HepG2 (cell line): ENCODE measurements around the gene WNT1. TPM values are rescaled to one million over a fixed set of nuclear protein-coding genes. Genes with fewer than 3 reads are reported as not detected.

Experiments
- ATAC-seq: fragments of 200-7000 bp; cut with Tn5 transposase; 3 replicates; pipeline ENCODE4 v1.9.1; 2020; ENCODE audit warnings: mild to moderate bottlenecking, moderate library complexity
- BruUV-seq: library from RNA; stranded (reverse); fragments of 400-500 nt; replicated peaks from 2 replicates; lab custom pipeline; 2021; lab: Mats Ljungman, UMichigan
- CTCF ChIA-PET: fragments of 300-600 bp; formaldehyde crosslinking; extraction: SDS; loops from one replicate; lab custom pipeline; 2021; ENCODE audit warnings: low total read pairs, inconsistent platforms, low intra/inter-chr PET ratio; lab: Yijun Ruan, JAX
- POLR2A ChIA-PET: fragments of 350-600 bp; sonication (Branson Sonifier 250); formaldehyde crosslinking; loops from one replicate; lab custom pipeline; 2020; ENCODE audit warnings: antibody characterized with exemption, inconsistent platforms; lab: Yijun Ruan, JAX
- DNase-seq: peaks from one replicate; pipeline ENCODE4 v3.0.0-alpha.2; 2015; ENCODE audit warnings: low spot score
- FAIRE-seq: peaks from 3 replicates; lab custom pipeline; 2011; peaks lifted over from hg19 to GRCh38; lab: Jason Lieb, UNC
- H2AFZ ChIP-seq: one replicate; pipeline ENCODE4 v1.6.1; 2011; ENCODE audit warnings: low read length, inconsistent platforms
- H3K27ac ChIP-seq: fragments of 300-600 bp; 3 replicates; pipeline ENCODE4 v1.8.0; 2011; ENCODE audit warnings: mixed run types, mild to moderate bottlenecking, mixed read lengths, low read length, inconsistent platforms; ENCODE audit not compliant: insufficient read depth; ENCODE audit errors: extremely low read length
- H3K27me3 ChIP-seq, 2 experiments: fragments of 200-600 bp in 1 of 2; 2 replicates in 1 of 2; 3 replicates in 1 of 2; pipeline versions ENCODE4 v1.6.0 to v1.8.0; 2011; ENCODE audit warnings: low read length in 2 of 2, mild to moderate bottlenecking in 2 of 2, moderate library complexity in 2 of 2, inconsistent platforms in 1 of 2; ENCODE audit not compliant: insufficient read depth in 2 of 2, control insufficient read depth in 1 of 2
- H3K36me3 ChIP-seq, 2 experiments: fragments of 200-600 bp in 1 of 2; replicated peaks in 1 of 2; 2 replicates in 1 of 2; 3 replicates in 1 of 2; pipeline versions ENCODE4 v1.5.1 to v1.8.0; 2011; ENCODE audit warnings: low read length in 2 of 2, inconsistent platforms in 1 of 2; ENCODE audit not compliant: insufficient read depth in 2 of 2, control insufficient read depth in 1 of 2
- H3K4me1 ChIP-seq: 2 replicates; pipeline ENCODE4 v1.5.1; 2012; ENCODE audit warnings: low read length, inconsistent platforms; ENCODE audit not compliant: insufficient read depth
- H3K4me2 ChIP-seq: 2 replicates; pipeline ENCODE4 v1.6.0; 2011; ENCODE audit warnings: low read depth, low read length, inconsistent platforms
- H3K4me3 ChIP-seq, 3 experiments: fragments of 200-600 bp in 1 of 3; sonication (generic), shearing (Covaris generic) in 1 of 3; replicated peaks in 1 of 3; 2 replicates each; pipeline ENCODE4 v1.5.1; 2011 to 2016; ENCODE audit warnings: low read length in 3 of 3, inconsistent platforms in 2 of 3, low read depth in 2 of 3, mild to moderate bottlenecking in 2 of 3, control low read depth in 1 of 3, mixed read lengths in 1 of 3; ENCODE audit not compliant: insufficient read depth in 1 of 3
- H3K79me2 ChIP-seq: one replicate; pipeline ENCODE4 v1.6.1; 2011; ENCODE audit warnings: low read length, inconsistent platforms; ENCODE audit not compliant: insufficient read depth
- H3K9ac ChIP-seq: 2 replicates; pipeline ENCODE4 v1.6.0; 2011; ENCODE audit warnings: mild to moderate bottlenecking, low read depth, low read length, inconsistent platforms; ENCODE audit not compliant: insufficient read depth
- H3K9me3 ChIP-seq: 2 replicates; pipeline ENCODE4 v1.5.1; 2012; ENCODE audit warnings: mild to moderate bottlenecking, low read length
- H4K20me1 ChIP-seq: 2 replicates; pipeline ENCODE4 v1.6.0; 2011; ENCODE audit warnings: inconsistent platforms, mild to moderate bottlenecking, low read length, moderate library complexity; ENCODE audit not compliant: insufficient read depth
- HMGXB3 ChIP-seq: sonication (generic); formaldehyde crosslinking; IDR thresholded peaks from 2 replicates; pipeline ENCODE4 v1.4.0; 2020; ENCODE audit warnings: missing genetic modification reagents, borderline replicate concordance
- MTA1 ChIP-seq: sonication (generic); formaldehyde crosslinking; IDR thresholded peaks from 2 replicates; pipeline ENCODE4 v1.4.0; 2020; ENCODE audit warnings: missing genetic modification reagents, mild to moderate bottlenecking, borderline replicate concordance
- MYPOP ChIP-seq: sonication (generic); formaldehyde crosslinking; IDR thresholded peaks from 2 replicates; pipeline ENCODE4 v1.8.1; 2023; ENCODE audit warnings: mild to moderate bottlenecking, moderate library complexity, missing genetic modification reagents
- NR2F6 ChIP-seq, 2 experiments: IDR thresholded peaks; 2 replicates each; pipeline ENCODE4 v1.6.1; 2016; ENCODE audit warnings: antibody characterized with exemption in 1 of 2, mild to moderate bottlenecking in 1 of 2
- TCF12 ChIP-seq, 2 experiments: fragments of 450-650 bp in 1 of 2; sonication (generic) in 1 of 2; formaldehyde crosslinking in 1 of 2; IDR thresholded peaks; 2 replicates each; pipeline versions ENCODE4 v1.6.1 to v1.8.0; 2017 to 2022; ENCODE audit warnings: antibody characterized with exemption in 1 of 2, mild to moderate bottlenecking in 1 of 2, missing genetic modification reagents in 1 of 2, moderate library complexity in 1 of 2
- TEAD3 ChIP-seq: optimal IDR thresholded peaks from 2 replicates; pipeline ENCODE3; 2016; ENCODE audit warnings: borderline replicate concordance
- YY1 ChIP-seq: IDR thresholded peaks from 2 replicates; pipeline ENCODE4 v1.6.1; 2011; ENCODE audit warnings: low read length, low read depth, moderate library complexity, mild to moderate bottlenecking; ENCODE audit not compliant: insufficient read depth, insufficient replicate concordance
- ZNF576 ChIP-seq: sonication (generic); formaldehyde crosslinking; IDR thresholded peaks from 2 replicates; pipeline ENCODE4 v1.4.0; 2020; ENCODE audit warnings: mild to moderate bottlenecking, missing genetic modification reagents
- ZNF749 ChIP-seq: sonication (generic); formaldehyde crosslinking; IDR thresholded peaks from 2 replicates; pipeline ENCODE4 v1.8.0; 2022; ENCODE audit warnings: mild to moderate bottlenecking, missing genetic modification reagents, moderate library complexity, borderline replicate concordance
- ZNF772 ChIP-seq: sonication (generic); formaldehyde crosslinking; IDR thresholded peaks from 2 replicates; pipeline ENCODE4 v1.5.0; 2020; ENCODE audit warnings: mild to moderate bottlenecking, missing genetic modification reagents
- ZNF792 ChIP-seq: IDR thresholded peaks from 2 replicates; pipeline ENCODE4 v1.6.1; 2016
- WGBS: methylation state at CpG from one replicate; pipeline ENCODE4 v1.1.6; 2017; ENCODE audit warnings: low lambda C conversion rate; 5-methylcytosine and 5-hydroxymethylcytosine counted together
- in situ Hi-C: cut with HindIII; loops from 2 replicates; pipeline ENCODE4 v1.10.0; 2017; ENCODE audit warnings: low pct_unique_long_range_greater_than_20kb; ENCODE audit not compliant: extremely low pct_ligation_motif_present
- intact Hi-C: fragments of 100-400 bp; cut with micrococcal nuclease; formaldehyde crosslinking; loops from one replicate; pipeline ENCODE4 v1.10.0; 2022; ENCODE audit not compliant: unreplicated experiment
- polyA plus RNA-seq, 8 experiments: library from polyadenylated mRNA; depleted of rRNA in 3 of 8; stranded (reverse) in 7 of 8; unstranded in 1 of 8; fragments of >200 nt; fragmentation: Illumina TruSeq in 4 of 8; extraction: Trizol in 4 of 8; gene quantifications; 2 replicates each; pipeline versions ENCODE4 v1.2.1 to v1.2.3, GENCODE V29; 2011 to 2016; ENCODE audit warnings: low read depth in 4 of 8, missing spikeins in 1 of 8, mixed read lengths in 1 of 8; ENCODE audit not compliant: insufficient read depth in 1 of 8
- total RNA-seq, 5 experiments: library from RNA; depleted of rRNA; stranded (reverse); fragments of >200 nt; fragmentation: Illumina TruSeq; extraction: Trizol; gene quantifications; 2 replicates each; pipeline ENCODE4 v1.2.3, GENCODE V29; 2016; ENCODE audit warnings: low read depth in 1 of 5

WNT1 gene
- total and polyA plus RNA-seq, 2 of the 13 experiments (the other 11 are each of a cell fraction or from before 2014, with no cell fraction given) = not detected

- TF ChIP-seq MYPOP (CRISPR knock-in tag) (no peak), ZNF749 (CRISPR knock-in tag) (no peak), ZNF576 (CRISPR knock-in tag) (no peak)
Observed at GRCh38 chr12:48981757-48982157, 3.6 kb downstream of the WNT1 start (continued).

GRCh38 chr12:48982397-48983080 is 4.4 kb downstream of the WNT1 start:
- ChIA-PET POLR2A (no interaction called here), CTCF (no interaction called here)
- ATAC-seq (no peak), DNase-seq (no peak), FAIRE-seq (no peak)
- no peak overlapping the region for H2AFZ ChIP-seq
- H3K27me3 ChIP-seq = peaks cover 33 to 87% of the 10 kb centered on the region in 2 experiments
- intact Hi-C loops (no loop called here), in situ Hi-C loops (no loop called here)
- no peak overlapping the region for H3K9ac ChIP-seq
- BruUV-seq = no TSS peak
- no peaks in the 10 kb centered on the region for H3K36me3 ChIP-seq
- WGBS = 22% methylated on average over 6 of the region's 6 CpGs
- no peak overlapping the region for H3K27ac ChIP-seq
- no peaks in the 10 kb centered on the region for H3K79me2 ChIP-seq
- no peak for TF ChIP-seq NR2F6 (IDR thresholded peaks at IDR 0.05)
- TF ChIP-seq NR2F6 (CRISPR knock-in tag; IDR thresholded peaks at IDR 0.05) = no peak
- TF ChIP-seq MTA1 = no peak
- TF ChIP-seq YY1 = no peak
- no peak for TF ChIP-seq HMGXB3
- no peak for TF ChIP-seq TCF12 (IDR thresholded peaks at IDR 0.05)
- no peak for TF ChIP-seq TCF12 (CRISPR knock-in tag; IDR thresholded peaks at IDR 0.05)
- no peak for TF ChIP-seq ZNF772 (CRISPR knock-in tag)
- TF ChIP-seq ZNF792 (CRISPR knock-in tag) = no peak
- no peak for TF ChIP-seq TEAD3
- H3K4me2 ChIP-seq = no peak overlapping the region
- peaks cover 37% of the 10 kb centered on the region for H3K4me1 ChIP-seq
- no peaks in the 10 kb centered on the region for H3K9me3 ChIP-seq
- no peaks in the 10 kb centered on the region for H4K20me1 ChIP-seq
- no peak overlapping the region for H3K4me3 ChIP-seq
